Natural killer cell (primary cell): ENCODE data around the gene RHCG. TPM values are rescaled to one million over a fixed set of nuclear protein-coding genes. Genes with fewer than 3 reads are reported as not detected.

ENCODE experiments used
- ATAC-seq, 3 donors: fragments of 150-1000 bp in 2 of 3; fragments of 200-7000 bp in 1 of 3; cut with Tn5 transposase; 1 replicate in 1 of 3; 2 replicates in 2 of 3; pipeline ENCODE4 v1.10.0; 2021; ENCODE audit warnings: mild to moderate bottlenecking in 2 of 3, moderate library complexity in 2 of 3
- DNase-seq, 2 donors: peaks; one replicate each; pipeline versions ENCODE4 v3.0.0 to v3.0.0-alpha.2; 2013 to 2021; ENCODE audit warnings: mixed read lengths in 1 of 2
- H3K27ac ChIP-seq: one replicate; pipeline ENCODE4 v1.5.1; 2013; ENCODE audit warnings: mild to moderate bottlenecking, low read length
- H3K27me3 ChIP-seq: one replicate; pipeline ENCODE4 v1.6.1; 2013; ENCODE audit warnings: low read length; ENCODE audit not compliant: control insufficient read depth, insufficient read depth
- H3K36me3 ChIP-seq: one replicate; pipeline ENCODE4 v1.6.1; 2013; ENCODE audit warnings: low read length; ENCODE audit not compliant: control insufficient read depth, insufficient read depth
- H3K4me1 ChIP-seq: one replicate; pipeline ENCODE4 v1.6.1; 2013; ENCODE audit warnings: low read length; ENCODE audit not compliant: control insufficient read depth, insufficient read depth
- H3K4me3 ChIP-seq: one replicate; pipeline ENCODE4 v1.5.1; 2013; ENCODE audit warnings: low read length
- H3K9me3 ChIP-seq: one replicate; pipeline ENCODE4 v1.6.1; 2013; ENCODE audit warnings: low read length; ENCODE audit not compliant: control insufficient read depth, insufficient read depth
- H3K27ac Mint-ChIP-seq, 2 donors: one replicate each; pipeline ENCODE4 v1.8.0; 2022; ENCODE audit warnings: mild to moderate bottlenecking in 2 of 2, mixed read lengths in 2 of 2, moderate library complexity in 1 of 2
- H3K27me3 Mint-ChIP-seq, 2 donors: one replicate each; pipeline ENCODE4 v1.8.0; 2022; ENCODE audit warnings: low read depth in 2 of 2, mixed read lengths in 2 of 2
- H3K36me3 Mint-ChIP-seq: one replicate; pipeline ENCODE4 v1.8.0; 2022; ENCODE audit warnings: mixed read lengths
- H3K4me1 Mint-ChIP-seq, 2 donors: one replicate each; pipeline ENCODE4 v1.8.0; 2022; ENCODE audit warnings: mixed read lengths in 2 of 2
- H3K4me3 Mint-ChIP-seq: one replicate; pipeline ENCODE4 v1.8.0; 2022; ENCODE audit warnings: mild to moderate bottlenecking, moderate library complexity, mixed read lengths
- H3K9me3 Mint-ChIP-seq, 2 donors: one replicate each; pipeline ENCODE4 v1.8.0; 2022; ENCODE audit warnings: mixed read lengths in 2 of 2
- WGBS: methylation state at CpG from one replicate; pipeline ENCODE4 v1.1.7; 2013; ENCODE audit warnings: missing lambda C conversion rate; ENCODE audit not compliant: insufficient coverage; 5-methylcytosine and 5-hydroxymethylcytosine counted together
- intact Hi-C: fragments of 100-400 bp; cut with micrococcal nuclease; formaldehyde crosslinking; loops from one replicate; pipeline ENCODE4 v1.14.2; 2022
- total RNA-seq, 4 donors: library from RNA; stranded (reverse); fragments of 120-200 nt in 1 of 4; gene quantifications; one replicate each; pipeline versions ENCODE4 v1.2.3 to v1.2.4, GENCODE V29; 2013 to 2022
- TF ChIP-seq, protein P1 (sequence below): fragments of 200-600 bp; IDR thresholded peaks from one replicate; pipeline ENCODE4 v1.8.0; 2022; ENCODE audit warnings: antibody characterized with exemption

RHCG gene
- total RNA-seq, result not detected
- not detected for total RNA-seq (2013)

DNA sequence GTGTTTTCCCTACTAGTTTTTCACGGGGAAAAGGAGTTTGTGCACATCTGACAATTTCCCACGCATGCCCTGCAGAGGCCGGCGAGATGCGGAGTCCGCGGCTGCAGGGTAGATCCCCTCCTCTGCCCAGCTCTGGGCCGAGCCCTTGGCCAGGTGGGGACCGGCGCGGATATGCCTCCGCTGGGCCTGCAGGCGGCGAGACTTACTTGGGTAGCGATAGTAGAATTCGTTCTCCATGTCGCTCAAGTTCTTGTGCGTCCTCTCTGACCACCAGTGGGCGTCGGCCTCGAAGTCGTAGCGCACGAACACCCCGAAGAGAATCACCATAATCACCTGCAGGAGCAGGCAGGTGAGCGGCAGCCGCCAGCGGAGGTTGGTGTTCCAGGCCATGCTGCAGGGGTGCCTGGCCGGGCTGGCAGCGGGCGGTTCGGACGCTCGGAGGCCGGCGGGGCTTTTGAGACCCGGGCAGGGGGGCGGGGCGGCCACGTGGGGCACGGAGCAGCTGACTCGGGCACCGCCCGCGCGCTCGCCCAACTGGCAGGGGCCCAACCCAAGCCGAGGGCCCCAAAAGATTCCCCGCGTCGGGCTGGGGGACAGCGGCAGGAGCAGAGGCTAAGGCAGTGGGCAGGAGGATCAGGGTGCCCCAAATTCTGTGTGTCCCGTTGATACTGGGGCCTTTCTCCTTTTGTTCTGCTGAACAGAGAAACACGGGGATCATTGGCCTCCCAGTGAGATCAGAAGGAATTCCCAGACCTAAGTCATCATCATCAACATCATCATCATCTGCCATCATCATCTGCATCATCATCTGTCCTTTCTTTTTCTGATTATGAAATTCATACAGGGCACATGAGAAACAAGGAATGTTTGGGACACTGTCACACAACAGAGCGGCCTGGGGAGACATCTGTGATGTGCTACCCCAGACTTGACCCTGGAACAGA lies at the start of gene RHCG:
Gene RHCG, minus strand, starts transcription at position 429 of the 944 bp plus-strand sequence. Its CDS starts 39 bp downstream, at position 390.
- DNase-seq, result peak in 1 of 2 donors; percentile 25
- H3K27ac Mint-ChIP-seq, result no peak within 1 kb of the TSS
- H3K36me3 Mint-ChIP-seq, result no peaks in the 10 kb centered on the region
- Histone ChIP-seq H3K4me1 (peaks cover 20% of the 10 kb centered on the region), H3K4me3 (no peak within 1 kb of the TSS), H3K36me3 (no peaks in the 10 kb centered on the region), H3K9me3 (no peaks in the 10 kb centered on the region), H3K27me3 (peaks cover 27% of the 10 kb centered on the region), H3K27ac (no peak within 1 kb of the TSS)
- 5% methylated on average over 55 of the region's 55 CpGs for WGBS
- peaks cover 9 to 14% of the 10 kb centered on the region in 2 donors for H3K4me1 Mint-ChIP-seq
- peaks cover 13 to 32% of the 10 kb centered on the region in 2 donors for H3K27me3 Mint-ChIP-seq
- H3K4me3 Mint-ChIP-seq, result peak within 1 kb of the TSS; percentile 55
- intact Hi-C loops, result no loop called here
- TF ChIP-seq, protein P1, sequence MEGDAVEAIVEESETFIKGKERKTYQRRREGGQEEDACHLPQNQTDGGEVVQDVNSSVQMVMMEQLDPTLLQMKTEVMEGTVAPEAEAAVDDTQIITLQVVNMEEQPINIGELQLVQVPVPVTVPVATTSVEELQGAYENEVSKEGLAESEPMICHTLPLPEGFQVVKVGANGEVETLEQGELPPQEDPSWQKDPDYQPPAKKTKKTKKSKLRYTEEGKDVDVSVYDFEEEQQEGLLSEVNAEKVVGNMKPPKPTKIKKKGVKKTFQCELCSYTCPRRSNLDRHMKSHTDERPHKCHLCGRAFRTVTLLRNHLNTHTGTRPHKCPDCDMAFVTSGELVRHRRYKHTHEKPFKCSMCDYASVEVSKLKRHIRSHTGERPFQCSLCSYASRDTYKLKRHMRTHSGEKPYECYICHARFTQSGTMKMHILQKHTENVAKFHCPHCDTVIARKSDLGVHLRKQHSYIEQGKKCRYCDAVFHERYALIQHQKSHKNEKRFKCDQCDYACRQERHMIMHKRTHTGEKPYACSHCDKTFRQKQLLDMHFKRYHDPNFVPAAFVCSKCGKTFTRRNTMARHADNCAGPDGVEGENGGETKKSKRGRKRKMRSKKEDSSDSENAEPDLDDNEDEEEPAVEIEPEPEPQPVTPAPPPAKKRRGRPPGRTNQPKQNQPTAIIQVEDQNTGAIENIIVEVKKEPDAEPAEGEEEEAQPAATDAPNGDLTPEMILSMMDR, result no peak
- no peaks in the 10 kb centered on the region for H3K9me3 Mint-ChIP-seq
- ATAC-seq, result peak in 2 of 3 donors; percentile 36 to 69

DNA sequence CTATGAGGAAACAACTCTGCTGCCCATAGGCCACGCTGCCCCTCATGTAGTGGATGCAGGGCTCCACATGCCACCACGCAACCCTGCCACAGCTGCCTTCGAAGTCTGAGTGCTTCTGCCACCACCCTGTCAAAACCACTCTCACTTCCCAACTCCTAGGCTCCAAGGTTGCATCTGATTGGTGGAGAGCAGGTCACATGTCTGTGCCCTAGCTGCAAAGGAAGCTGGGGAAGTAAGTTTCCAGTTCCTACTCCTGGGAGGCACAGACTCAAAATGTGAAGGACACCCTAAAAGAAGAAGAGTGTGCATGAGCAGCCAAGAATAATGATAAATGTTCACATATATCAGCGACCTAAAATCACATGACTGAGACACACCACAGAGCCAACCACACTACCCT lies 47.0 kb upstream of the RHCG start:
- intact Hi-C loops, result no loop called here
- no peak overlapping the region for H3K27ac ChIP-seq
- ATAC-seq (no peak), DNase-seq (no peak)
- no peaks in the 10 kb centered on the region for H3K4me1 ChIP-seq
- no peaks in the 10 kb centered on the region for H3K9me3 ChIP-seq
- Mint-ChIP-seq H3K4me3 (no peak overlapping the region), H3K27me3 (peaks cover 21% of the 10 kb centered on the region in 2 donors), H3K4me1 (no peaks in the 10 kb centered on the region), H3K9me3 (no peaks in the 10 kb centered on the region), H3K36me3 (no peaks in the 10 kb centered on the region), H3K27ac (no peak overlapping the region)
- H3K36me3 ChIP-seq, result no peaks in the 10 kb centered on the region
- H3K4me3 ChIP-seq, result no peak overlapping the region
- WGBS, result 84% methylated on average over 4 of the region's 4 CpGs
- TF ChIP-seq, protein P1, result no peak
- no peaks in the 10 kb centered on the region for H3K27me3 ChIP-seq

DNA sequence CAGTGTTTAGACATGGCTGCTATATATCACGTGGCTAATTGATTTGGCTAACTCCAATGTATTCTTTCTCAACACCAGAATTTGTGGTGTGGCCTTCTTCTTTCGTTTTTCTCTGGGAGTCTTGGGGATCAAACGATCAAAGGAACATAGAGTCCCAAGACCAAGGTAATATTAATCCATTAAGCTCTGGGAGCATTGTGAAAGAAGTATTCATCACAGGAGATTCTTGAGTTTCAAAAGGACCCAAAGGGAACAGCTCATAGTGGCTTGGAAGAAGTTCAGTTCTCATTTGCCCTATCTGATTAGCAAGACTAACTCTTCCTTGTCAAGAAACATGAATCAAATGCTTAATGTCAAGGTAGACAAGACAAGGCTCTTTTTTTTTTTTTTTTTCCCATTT lies 46.0 kb upstream of the RHCG start:
- 70% methylated on average over 3 of the region's 3 CpGs for WGBS
- ATAC-seq, result no peak
- Mint-ChIP-seq H3K27me3 (peaks cover 26 to 28% of the 10 kb centered on the region in 2 donors), H3K4me1 (no peaks in the 10 kb centered on the region), H3K4me3 (no peak overlapping the region), H3K27ac (no peak overlapping the region), H3K9me3 (peaks cover 4 to 7% of the 10 kb centered on the region in 2 donors), H3K36me3 (peaks cover 9% of the 10 kb centered on the region)
- TF ChIP-seq, protein P1, result no peak
- H3K27ac ChIP-seq, result no peak overlapping the region
- no peaks in the 10 kb centered on the region for H3K27me3 ChIP-seq
- intact Hi-C loops, result no loop called here
- H3K36me3 ChIP-seq, result no peaks in the 10 kb centered on the region
- no peak for DNase-seq
- no peaks in the 10 kb centered on the region for H3K4me1 ChIP-seq
- H3K4me3 ChIP-seq, result no peak overlapping the region
- peaks cover 4% of the 10 kb centered on the region for H3K9me3 ChIP-seq
